Measurements from ENCODE around the gene PTEN. TPM values are rescaled to one million over a fixed set of nuclear protein-coding genes. Genes with fewer than 3 reads are reported as not detected.
"Not testable (repeated sequence)": the region's sequence is repeated elsewhere in the genome, so short reads cannot be mapped to it uniquely, and the experiment has no call there.

PTEN gene
- total and polyA plus RNA-seq, 2 experiments from 2014 or later: 20.8 to 64.0 TPM

DNA sequence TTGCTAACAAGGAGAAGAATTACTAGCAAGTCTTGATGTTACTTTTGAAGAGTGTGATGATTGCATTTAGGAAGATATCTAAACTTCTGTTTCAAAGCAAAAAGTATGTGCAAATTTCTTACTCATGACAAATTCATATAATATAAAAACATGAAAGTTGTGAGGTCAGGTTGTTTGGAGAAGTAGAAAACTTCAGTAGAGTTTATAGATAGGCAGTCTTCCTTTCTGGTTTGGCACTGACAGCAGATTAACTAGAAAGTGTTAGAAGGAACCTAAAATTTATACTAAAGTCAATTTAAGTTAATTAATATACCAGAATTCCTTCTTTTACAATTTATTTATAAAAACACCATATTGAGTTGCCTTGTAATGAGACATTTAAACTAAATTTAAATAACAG lies 16.9 kb downstream of the PTEN start:
- no peak overlapping the region for H3K4me3 Mint-ChIP-seq
- no peak overlapping the region for H3K4me3 ChIP-seq
- DNase-seq (ENCODE audit: low spot score): no peak
- no peak overlapping the region for H3K27ac ChIP-seq (ENCODE audit: low read depth)
- no peaks in the 10 kb centered on the region for H3F3A ChIP-seq (replicated peaks; ENCODE audit: low read depth)
- peaks cover under 1% of the 10 kb centered on the region; the same call in 1 of the 2 replicates for H3K36me3 ChIP-seq (ENCODE audit: insufficient read depth)
- peaks cover 9% of the 10 kb centered on the region for H3K4me1 Mint-ChIP-seq
- H4K20me1 ChIP-seq (replicated peaks; ENCODE audit: insufficient read depth): peaks cover 11% of the 10 kb centered on the region
- H3K79me2 ChIP-seq (replicated peaks; ENCODE audit: insufficient read depth): peaks cover 99% of the 10 kb centered on the region
- no peak overlapping the region for H3K4me2 ChIP-seq
- no peak overlapping the region for H2AFZ ChIP-seq
- peaks cover 14% of the 10 kb centered on the region for H3K4me1 ChIP-seq (ENCODE audit: insufficient read depth)
- no peak for TF ChIP-seq EZH2phosphoT487 (IDR thresholded peaks at IDR 0.05; ENCODE audit: unreplicated experiment)
- TF ChIP-seq, protein P1, sequence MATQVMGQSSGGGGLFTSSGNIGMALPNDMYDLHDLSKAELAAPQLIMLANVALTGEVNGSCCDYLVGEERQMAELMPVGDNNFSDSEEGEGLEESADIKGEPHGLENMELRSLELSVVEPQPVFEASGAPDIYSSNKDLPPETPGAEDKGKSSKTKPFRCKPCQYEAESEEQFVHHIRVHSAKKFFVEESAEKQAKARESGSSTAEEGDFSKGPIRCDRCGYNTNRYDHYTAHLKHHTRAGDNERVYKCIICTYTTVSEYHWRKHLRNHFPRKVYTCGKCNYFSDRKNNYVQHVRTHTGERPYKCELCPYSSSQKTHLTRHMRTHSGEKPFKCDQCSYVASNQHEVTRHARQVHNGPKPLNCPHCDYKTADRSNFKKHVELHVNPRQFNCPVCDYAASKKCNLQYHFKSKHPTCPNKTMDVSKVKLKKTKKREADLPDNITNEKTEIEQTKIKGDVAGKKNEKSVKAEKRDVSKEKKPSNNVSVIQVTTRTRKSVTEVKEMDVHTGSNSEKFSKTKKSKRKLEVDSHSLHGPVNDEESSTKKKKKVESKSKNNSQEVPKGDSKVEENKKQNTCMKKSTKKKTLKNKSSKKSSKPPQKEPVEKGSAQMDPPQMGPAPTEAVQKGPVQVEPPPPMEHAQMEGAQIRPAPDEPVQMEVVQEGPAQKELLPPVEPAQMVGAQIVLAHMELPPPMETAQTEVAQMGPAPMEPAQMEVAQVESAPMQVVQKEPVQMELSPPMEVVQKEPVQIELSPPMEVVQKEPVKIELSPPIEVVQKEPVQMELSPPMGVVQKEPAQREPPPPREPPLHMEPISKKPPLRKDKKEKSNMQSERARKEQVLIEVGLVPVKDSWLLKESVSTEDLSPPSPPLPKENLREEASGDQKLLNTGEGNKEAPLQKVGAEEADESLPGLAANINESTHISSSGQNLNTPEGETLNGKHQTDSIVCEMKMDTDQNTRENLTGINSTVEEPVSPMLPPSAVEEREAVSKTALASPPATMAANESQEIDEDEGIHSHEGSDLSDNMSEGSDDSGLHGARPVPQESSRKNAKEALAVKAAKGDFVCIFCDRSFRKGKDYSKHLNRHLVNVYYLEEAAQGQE (IDR thresholded peaks at IDR 0.05; ENCODE audit: unreplicated experiment): no peak
- TF ChIP-seq, protein P2, sequence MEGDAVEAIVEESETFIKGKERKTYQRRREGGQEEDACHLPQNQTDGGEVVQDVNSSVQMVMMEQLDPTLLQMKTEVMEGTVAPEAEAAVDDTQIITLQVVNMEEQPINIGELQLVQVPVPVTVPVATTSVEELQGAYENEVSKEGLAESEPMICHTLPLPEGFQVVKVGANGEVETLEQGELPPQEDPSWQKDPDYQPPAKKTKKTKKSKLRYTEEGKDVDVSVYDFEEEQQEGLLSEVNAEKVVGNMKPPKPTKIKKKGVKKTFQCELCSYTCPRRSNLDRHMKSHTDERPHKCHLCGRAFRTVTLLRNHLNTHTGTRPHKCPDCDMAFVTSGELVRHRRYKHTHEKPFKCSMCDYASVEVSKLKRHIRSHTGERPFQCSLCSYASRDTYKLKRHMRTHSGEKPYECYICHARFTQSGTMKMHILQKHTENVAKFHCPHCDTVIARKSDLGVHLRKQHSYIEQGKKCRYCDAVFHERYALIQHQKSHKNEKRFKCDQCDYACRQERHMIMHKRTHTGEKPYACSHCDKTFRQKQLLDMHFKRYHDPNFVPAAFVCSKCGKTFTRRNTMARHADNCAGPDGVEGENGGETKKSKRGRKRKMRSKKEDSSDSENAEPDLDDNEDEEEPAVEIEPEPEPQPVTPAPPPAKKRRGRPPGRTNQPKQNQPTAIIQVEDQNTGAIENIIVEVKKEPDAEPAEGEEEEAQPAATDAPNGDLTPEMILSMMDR (conservative IDR thresholded peaks at IDR 0.05; ENCODE audit: low read depth in 2 of 2): no peak
- TF ChIP-seq ZNF114 (CRISPR knock-in tag; IDR thresholded peaks at IDR 0.05): no peak
- no peaks in the 10 kb centered on the region; the same call in 2 of the 3 replicates for H3K9me3 Mint-ChIP-seq
- H3K27ac Mint-ChIP-seq: no peak overlapping the region
- ATAC-seq: no peak
- peaks cover 36% of the 10 kb centered on the region; the same call in 2 of the 3 replicates for H3K36me3 Mint-ChIP-seq (ENCODE audit: low read depth)
- H3K27me3 ChIP-seq (ENCODE audit: insufficient read depth): no peaks in the 10 kb centered on the region
- no peaks in the 10 kb centered on the region for H3K9me2 ChIP-seq (ENCODE audit: insufficient read depth)
- H3K27me3 Mint-ChIP-seq (ENCODE audit: insufficient read depth, low read depth, poor library complexity): no peaks in the 10 kb centered on the region

DNA sequence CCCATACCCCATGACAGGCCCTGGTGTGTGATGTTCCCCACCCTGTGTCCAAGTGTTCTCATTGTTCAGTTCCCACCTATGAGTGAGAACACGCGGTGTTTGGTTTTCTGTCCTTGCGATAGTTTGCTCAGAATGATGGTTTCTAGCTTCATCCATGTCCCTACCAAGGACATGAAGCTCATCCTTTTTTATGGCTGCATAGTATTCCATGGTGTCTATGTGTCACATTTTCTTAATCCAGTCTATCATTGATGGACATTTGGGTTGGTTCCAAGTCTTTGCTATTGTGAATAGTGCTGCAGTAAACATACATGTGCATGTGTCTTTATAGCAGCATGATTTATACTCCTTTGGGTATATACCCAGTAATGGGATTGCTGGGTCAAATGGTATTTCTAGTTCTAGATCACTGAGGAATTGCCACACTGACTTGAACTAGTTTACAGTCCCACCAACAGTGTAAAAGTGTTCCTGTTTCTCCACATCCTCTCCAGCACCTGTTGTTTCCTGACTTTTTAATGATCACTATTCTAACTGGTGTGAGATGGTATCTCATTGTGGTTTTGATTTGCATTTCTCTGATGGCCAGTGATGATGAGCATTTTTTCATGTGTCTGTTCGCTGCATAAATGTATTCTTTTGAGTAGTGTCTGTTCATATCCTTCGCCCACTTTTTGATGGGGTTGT lies 18.1 kb downstream of the PTEN start:
- not testable (repeated sequence) for H3F3A ChIP-seq (replicated peaks; ENCODE audit: low read depth); ATAC-seq; H3K36me3 ChIP-seq (ENCODE audit: insufficient read depth); H3K4me3 Mint-ChIP-seq; H3K4me2 ChIP-seq; H3K27ac ChIP-seq (ENCODE audit: low read depth); H3K4me3 ChIP-seq; H3K27ac Mint-ChIP-seq; H2AFZ ChIP-seq; H3K4me1 Mint-ChIP-seq; DNase-seq (ENCODE audit: low spot score); H3K9me3 Mint-ChIP-seq; H3K27me3 ChIP-seq (ENCODE audit: insufficient read depth); H3K9me2 ChIP-seq (ENCODE audit: insufficient read depth); H3K27me3 Mint-ChIP-seq (ENCODE audit: insufficient read depth, low read depth, poor library complexity)
- H3K4me1 ChIP-seq (ENCODE audit: insufficient read depth): peaks cover 14% of the 10 kb centered on the region
- H3K36me3 Mint-ChIP-seq (ENCODE audit: low read depth): peaks cover 48% of the 10 kb centered on the region
- peaks cover 99% of the 10 kb centered on the region for H3K79me2 ChIP-seq (replicated peaks; ENCODE audit: insufficient read depth)
- H4K20me1 ChIP-seq (replicated peaks; ENCODE audit: insufficient read depth): peaks cover 11% of the 10 kb centered on the region

Data from GM23338 (cell line).